Skeletal muscle cell (primary cell): Measurements from ENCODE around the gene TXNDC15.

ENCODE experiments used
- DNase-seq: peaks from one replicate; pipeline ENCODE4 v3.0.0-alpha.2; 2010; ENCODE audit warnings: low read depth
- H3K4me3 ChIP-seq: 2 replicates; pipeline ENCODE4 v1.5.1; 2011; ENCODE audit warnings: low read depth, mild to moderate bottlenecking, control low read depth, low read length, moderate library complexity

TXNDC15 gene

GRCh38 chr5:134911285-134912206 lies 37.4 kb downstream of the TXNDC15 start:
- no peak for DNase-seq
- H3K4me3 ChIP-seq: no peak overlapping the region

- no peak for DNase-seq
- no peak overlapping the region for H3K4me3 ChIP-seq
These were observed 39.1 kb downstream of the TXNDC15 start for GRCh38 chr5:134913254-134913653.

- DNase-seq: no peak
- H3K4me3 ChIP-seq: no peak overlapping the region
These were observed 39.6 kb downstream of the TXNDC15 start for GRCh38 chr5:134913795-134914194.

- DNase-seq: no peak
- no peak overlapping the region for H3K4me3 ChIP-seq
These were observed 43.1 kb downstream of the TXNDC15 start for GRCh38 chr5:134917070-134917815.

DNA sequence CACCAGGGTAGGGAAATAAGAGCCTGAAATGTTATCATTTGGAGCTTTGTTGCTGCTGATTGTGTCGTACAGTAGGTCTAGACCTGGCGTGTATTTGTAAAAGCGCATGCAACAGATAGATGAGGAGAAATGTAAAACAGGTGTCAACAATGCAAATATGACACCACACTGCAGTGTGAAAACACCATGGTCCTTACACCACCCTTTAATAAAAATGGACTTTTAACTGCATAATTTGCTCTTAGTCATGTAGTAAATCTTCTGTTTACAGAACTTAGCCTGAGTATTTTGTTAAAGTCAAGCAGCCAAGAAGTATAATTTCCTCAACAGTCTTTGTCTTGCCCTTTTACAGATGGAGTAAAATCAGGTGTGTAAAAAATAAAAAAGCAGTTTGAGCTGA lies 44.7 kb downstream of the TXNDC15 start:
- no peak for DNase-seq
- no peak overlapping the region for H3K4me3 ChIP-seq

GRCh38 chr5:134920848-134921575 lies 46.8 kb downstream of the TXNDC15 start:
- no peak for DNase-seq
- H3K4me3 ChIP-seq: no peak overlapping the region

DNA sequence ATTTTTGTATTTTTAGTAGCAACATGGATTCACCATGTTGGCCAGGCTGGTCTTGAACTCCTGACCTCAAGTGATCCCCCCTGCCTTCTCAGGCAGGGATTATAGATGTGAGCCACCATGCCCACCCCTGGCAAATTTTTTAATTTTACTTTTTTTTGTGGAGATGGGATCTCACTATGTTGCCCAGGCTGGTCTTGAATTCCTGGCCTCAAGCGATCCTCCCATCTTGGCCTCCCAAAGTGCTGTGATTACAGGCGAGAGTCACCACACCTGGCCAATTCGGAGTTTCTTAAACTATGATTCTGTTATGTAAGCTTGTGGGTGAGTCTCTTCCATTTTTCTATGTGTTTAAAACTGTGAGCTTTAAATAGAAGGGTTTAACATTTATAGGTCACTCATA lies 58.3 kb downstream of the TXNDC15 start:
- DNase-seq: no peak
- H3K4me3 ChIP-seq: no peak overlapping the region

DNA sequence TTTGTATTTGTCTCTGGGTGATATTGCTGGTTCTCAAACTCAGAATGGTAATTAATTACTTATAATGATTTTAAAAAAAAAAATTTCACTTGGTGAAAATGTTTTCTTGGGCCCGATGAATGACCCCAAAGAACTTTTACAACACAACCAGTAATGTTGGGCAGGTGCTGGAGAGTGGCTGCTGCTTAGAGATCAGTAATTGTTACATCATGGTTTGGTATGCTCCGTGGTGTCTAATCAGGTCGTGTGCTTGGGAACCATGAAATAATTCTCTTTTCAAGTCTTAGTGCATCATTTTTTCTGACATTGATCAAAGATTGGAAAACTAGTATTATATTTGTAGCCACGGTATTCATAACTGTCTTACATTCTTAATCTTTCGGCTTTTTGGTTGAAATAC lies 60.0 kb downstream of the TXNDC15 start:
- H3K4me3 ChIP-seq: no peak overlapping the region
- no peak for DNase-seq

- no peak for DNase-seq
- no peak overlapping the region for H3K4me3 ChIP-seq
These were observed 61.8 kb downstream of the TXNDC15 start for GRCh38 chr5:134935711-134936602.

DNA sequence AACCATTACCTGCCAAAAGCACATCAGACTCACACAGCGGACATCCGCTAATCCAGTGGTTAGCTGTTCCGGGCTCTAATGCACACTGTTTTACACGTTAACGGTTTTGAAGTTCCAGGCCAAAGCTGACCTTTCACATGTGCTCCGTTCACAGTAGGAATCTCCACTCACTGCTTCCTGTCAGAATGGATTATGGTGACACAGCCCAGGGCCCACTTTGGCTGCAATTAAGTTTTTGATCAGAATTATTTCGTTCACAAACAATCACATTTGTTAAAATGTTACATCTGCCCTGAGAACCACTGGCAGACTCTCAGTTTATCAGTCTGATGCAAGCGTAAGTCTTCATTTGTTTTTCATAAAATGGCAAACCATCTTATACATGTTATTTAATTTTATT lies 63.4 kb downstream of the TXNDC15 start:
- no peak for DNase-seq
- H3K4me3 ChIP-seq: no peak overlapping the region

GRCh38 chr5:134938030-134938429 lies 63.9 kb downstream of the TXNDC15 start:
- H3K4me3 ChIP-seq: no peak overlapping the region
- DNase-seq: no peak

DNA sequence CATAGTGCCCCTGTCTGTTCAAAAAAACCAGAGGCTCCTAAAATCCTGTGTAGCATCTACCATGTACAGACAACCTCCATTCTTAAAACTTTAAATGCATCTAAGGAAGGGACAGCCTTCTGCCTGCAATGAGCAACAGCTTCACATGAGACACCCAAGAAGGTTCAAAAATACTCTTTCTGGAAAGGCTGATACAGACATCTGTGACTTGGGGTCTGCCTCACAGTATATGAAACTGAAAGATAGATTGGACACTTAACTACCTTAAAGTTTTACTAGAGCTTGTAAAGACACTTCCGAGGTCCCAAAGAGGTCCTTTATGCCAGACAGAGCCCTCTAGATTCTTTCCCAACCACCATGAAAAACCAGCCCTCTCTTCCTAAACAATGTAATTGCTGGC lies 65.3 kb downstream of the TXNDC15 start:
- no peak for DNase-seq
- no peak overlapping the region for H3K4me3 ChIP-seq

- no peak for DNase-seq
- H3K4me3 ChIP-seq: no peak overlapping the region
These were observed 69.4 kb downstream of the TXNDC15 start for GRCh38 chr5:134943547-134943946.

DNA sequence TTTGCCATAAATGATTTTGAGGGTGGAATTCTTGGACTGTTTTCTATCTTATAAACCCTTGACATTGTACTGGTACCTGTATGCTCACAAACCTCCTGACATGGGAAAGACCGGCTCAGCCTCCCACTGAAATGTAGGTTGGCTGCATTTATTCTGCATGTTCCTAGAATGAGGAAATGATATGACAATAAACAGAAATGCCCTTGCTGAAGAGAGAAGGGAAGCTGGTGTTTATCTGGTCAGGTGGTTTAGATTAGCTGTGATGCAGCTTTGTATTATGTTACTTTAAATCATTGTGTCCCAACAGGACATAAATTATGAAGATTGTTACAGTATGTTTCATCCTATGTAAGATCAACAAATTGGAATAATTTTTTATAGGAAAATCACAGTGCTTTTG lies 70.5 kb downstream of the TXNDC15 start:
- no peak overlapping the region for H3K4me3 ChIP-seq
- no peak for DNase-seq

- no peak for DNase-seq
- H3K4me3 ChIP-seq: no peak overlapping the region
These were observed 70.9 kb downstream of the TXNDC15 start for GRCh38 chr5:134945041-134945440.

DNA sequence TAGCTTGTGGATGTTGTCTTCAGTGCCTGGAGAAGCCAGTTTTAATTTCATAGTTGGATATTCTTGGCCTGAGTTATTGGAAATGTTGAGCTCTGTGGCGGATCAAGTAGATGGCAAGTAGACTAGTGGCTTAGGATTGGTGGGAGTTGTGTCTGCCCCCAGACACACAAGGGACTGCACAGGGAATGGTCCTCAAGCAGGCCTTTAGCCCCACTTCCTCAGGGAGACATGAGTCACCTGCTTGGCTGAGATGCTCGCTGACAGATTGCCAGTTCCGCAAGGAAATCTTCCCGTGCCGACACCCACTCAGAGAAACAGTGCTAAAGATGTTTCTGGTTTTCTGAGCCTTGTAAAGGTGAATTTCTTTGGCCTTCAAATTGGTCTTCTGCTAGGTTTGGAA lies 74.7 kb downstream of the TXNDC15 start:
- H3K4me3 ChIP-seq: no peak overlapping the region
- peak; percentile 41 for DNase-seq

- H3K4me3 ChIP-seq: no peak overlapping the region
- DNase-seq: no peak
These were observed 75.1 kb downstream of the TXNDC15 start for GRCh38 chr5:134949316-134949715.
